Smooth muscle cell (in vitro differentiated cells): ENCODE measurements around the gene SNCG. TPM values are rescaled to one million over a fixed set of nuclear protein-coding genes. Genes with fewer than 3 reads are reported as not detected.
"Not testable (repeated sequence)": the region's sequence is repeated elsewhere in the genome, so short reads cannot be mapped to it uniquely, and the experiment has no call there.

ENCODE experiments used
- DNase-seq: peaks from one replicate; lab custom pipeline; 2025; ENCODE audit not compliant: unreplicated experiment; lab: John Stamatoyannopoulos, UW
- H2AFZ ChIP-seq: fragments of 200-600 bp; sonication (generic); 2 replicates; pipeline ENCODE4 v1.6.0; 2016; ENCODE audit warnings: antibody characterized with exemption, low read depth, mild to moderate bottlenecking
- H3F3A ChIP-seq: fragments of 200-600 bp; sonication (generic); 2 replicates; pipeline ENCODE4 v1.6.0; 2017; ENCODE audit warnings: antibody characterized with exemption, low read depth
- H3K27ac ChIP-seq: fragments of 200-600 bp; sonication (generic); 2 replicates; pipeline ENCODE4 v1.5.1; 2016; ENCODE audit warnings: low read depth, mild to moderate bottlenecking
- H3K27me3 ChIP-seq: fragments of 200-600 bp; sonication (generic); 2 replicates; pipeline ENCODE4 v1.6.1; 2016; ENCODE audit warnings: low read depth, mild to moderate bottlenecking
- H3K36me3 ChIP-seq: fragments of 200-600 bp; sonication (generic); 2 replicates; pipeline ENCODE4 v1.5.1; 2016; ENCODE audit warnings: low read depth
- H3K4me1 ChIP-seq: fragments of 200-600 bp; sonication (generic); 2 replicates; pipeline ENCODE4 v1.5.1; 2016; ENCODE audit warnings: low read depth
- H3K4me2 ChIP-seq: fragments of 200-600 bp; sonication (generic); 2 replicates; pipeline ENCODE4 v1.6.0; 2016; ENCODE audit warnings: mild to moderate bottlenecking
- H3K4me3 ChIP-seq: fragments of 200-600 bp; sonication (generic); 2 replicates; pipeline ENCODE4 v1.5.1; 2016; ENCODE audit warnings: mild to moderate bottlenecking
- H3K79me2 ChIP-seq: fragments of 200-600 bp; sonication (generic); 2 replicates; pipeline ENCODE4 v1.6.0; 2016; ENCODE audit warnings: low read depth, mild to moderate bottlenecking
- H3K9ac ChIP-seq: fragments of 200-600 bp; sonication (generic); 2 replicates; pipeline ENCODE4 v1.6.0; 2016; ENCODE audit warnings: low read depth
- H3K9me3 ChIP-seq: fragments of 200-600 bp; sonication (generic); replicated peaks from 2 replicates; pipeline ENCODE4 v1.5.1; 2016; ENCODE audit warnings: low read depth
- H4K20me1 ChIP-seq: fragments of 200-600 bp; sonication (generic); 2 replicates; pipeline ENCODE4 v1.6.0; 2016; ENCODE audit warnings: low read depth
- WGBS: methylation state at CpG from one replicate; pipeline ENCODE4 v1.1.7; 2016; ENCODE audit warnings: low lambda C conversion rate; 5-methylcytosine and 5-hydroxymethylcytosine counted together
- polyA plus RNA-seq: library from polyadenylated mRNA; unstranded; fragments of >200 nt; fragmentation: Nextera tagmentation; extraction: Ambion mirVana; gene quantifications from 2 replicates; pipeline ENCODE4 v1.2.1, GENCODE V29; 2016
- total RNA-seq: library from RNA; depleted of rRNA; stranded (reverse); fragments of >200 nt; gene quantifications from 2 replicates; pipeline ENCODE4 v1.2.3, GENCODE V29; 2014
- TF ChIP-seq, protein P1 (sequence below): fragments of 200-600 bp; sonication (generic); IDR thresholded peaks from 2 replicates; pipeline ENCODE4 v1.5.1; 2017; ENCODE audit warnings: borderline replicate concordance, mild to moderate bottlenecking, antibody characterized with exemption; ENCODE audit not compliant: insufficient read depth, poor library complexity, severe bottlenecking

The SNCG gene
- total and polyA plus RNA-seq, 2 experiments from 2014 or later = 2.3 to 6.7 TPM

DNA sequence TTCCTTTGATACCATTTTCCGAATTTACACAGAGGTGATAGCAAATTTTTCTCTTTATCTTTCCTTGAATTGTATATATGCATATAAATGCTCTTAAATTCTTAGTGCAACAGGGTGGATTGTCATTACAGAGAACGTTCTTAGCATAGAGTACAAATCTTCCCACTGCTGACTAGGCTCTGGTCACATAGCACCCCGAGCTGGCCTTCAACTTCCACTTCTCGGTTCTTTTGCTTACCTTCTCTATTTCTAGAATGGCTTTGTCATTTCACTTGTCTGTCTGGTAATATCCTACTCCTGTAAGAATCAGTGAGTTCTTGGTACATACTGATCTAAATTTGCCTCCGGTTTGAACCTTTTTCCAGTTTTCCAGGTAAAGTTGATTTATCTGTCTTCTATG is 23.3 kb downstream of the SNCG start:
- WGBS = 94% methylated on average over 5 of the region's 5 CpGs

DNA sequence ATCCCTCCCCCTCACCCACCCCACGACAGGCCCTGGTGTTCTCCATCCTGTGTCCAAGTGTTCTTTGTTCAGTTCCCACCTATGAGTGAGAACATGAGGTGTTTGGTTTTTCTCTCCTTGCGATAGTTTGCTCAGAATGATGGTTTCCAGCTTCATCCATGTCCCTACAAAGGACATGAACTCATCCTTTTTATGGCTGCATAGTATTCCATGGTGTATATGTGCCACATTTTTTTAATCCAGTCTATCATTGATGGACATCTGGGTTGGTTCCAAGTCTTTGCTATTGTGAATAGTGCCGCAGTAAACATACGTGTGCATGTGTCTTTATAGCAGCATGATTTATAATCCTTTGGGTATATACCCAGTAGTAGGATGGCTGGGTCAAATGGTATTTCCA is 26.1 kb downstream of the SNCG start:
- WGBS = 92% methylated on average over 4 of the region's 4 CpGs

More for the DNA sequence above, 23.3 kb downstream of the SNCG start:
- Histone ChIP-seq H3K9me3 (no peaks in the 10 kb centered on the region), H3K9ac (no peak overlapping the region), H3K4me3 (no peak overlapping the region), H3K4me2 (no peak overlapping the region), H4K20me1 (no peaks in the 10 kb centered on the region), H3K27ac (no peak overlapping the region), H3F3A (peaks cover 13% of the 10 kb centered on the region), H3K79me2 (no peaks in the 10 kb centered on the region), H3K27me3 (no peaks in the 10 kb centered on the region), H3K36me3 (no peaks in the 10 kb centered on the region), H3K4me1 (peaks cover 4% of the 10 kb centered on the region), H2AFZ (no peak overlapping the region)
- TF ChIP-seq, protein P1, sequence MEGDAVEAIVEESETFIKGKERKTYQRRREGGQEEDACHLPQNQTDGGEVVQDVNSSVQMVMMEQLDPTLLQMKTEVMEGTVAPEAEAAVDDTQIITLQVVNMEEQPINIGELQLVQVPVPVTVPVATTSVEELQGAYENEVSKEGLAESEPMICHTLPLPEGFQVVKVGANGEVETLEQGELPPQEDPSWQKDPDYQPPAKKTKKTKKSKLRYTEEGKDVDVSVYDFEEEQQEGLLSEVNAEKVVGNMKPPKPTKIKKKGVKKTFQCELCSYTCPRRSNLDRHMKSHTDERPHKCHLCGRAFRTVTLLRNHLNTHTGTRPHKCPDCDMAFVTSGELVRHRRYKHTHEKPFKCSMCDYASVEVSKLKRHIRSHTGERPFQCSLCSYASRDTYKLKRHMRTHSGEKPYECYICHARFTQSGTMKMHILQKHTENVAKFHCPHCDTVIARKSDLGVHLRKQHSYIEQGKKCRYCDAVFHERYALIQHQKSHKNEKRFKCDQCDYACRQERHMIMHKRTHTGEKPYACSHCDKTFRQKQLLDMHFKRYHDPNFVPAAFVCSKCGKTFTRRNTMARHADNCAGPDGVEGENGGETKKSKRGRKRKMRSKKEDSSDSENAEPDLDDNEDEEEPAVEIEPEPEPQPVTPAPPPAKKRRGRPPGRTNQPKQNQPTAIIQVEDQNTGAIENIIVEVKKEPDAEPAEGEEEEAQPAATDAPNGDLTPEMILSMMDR = no peak
- no peak for DNase-seq

DNA sequence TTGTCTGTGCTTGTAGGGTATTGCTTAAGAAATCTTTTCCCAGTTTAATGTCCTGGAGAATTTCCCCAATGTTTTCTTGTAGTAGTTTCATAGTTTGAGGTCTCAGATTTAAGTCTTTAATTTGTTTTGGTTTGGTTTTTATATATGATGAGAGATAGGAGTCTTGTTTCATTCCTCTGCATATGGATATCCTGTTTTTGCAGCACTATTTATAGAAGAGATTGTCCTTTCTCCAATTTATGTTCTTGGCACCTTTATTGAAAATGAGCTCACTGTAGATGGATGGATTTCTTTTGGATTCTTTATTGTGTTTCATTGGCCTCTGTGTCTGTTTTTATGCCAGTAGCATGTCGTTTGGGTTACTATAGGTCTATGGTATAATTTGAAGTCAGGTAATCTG is 30.1 kb downstream of the SNCG start:
- Histone ChIP-seq H3K4me1 (no peaks in the 10 kb centered on the region), H3K36me3 (no peaks in the 10 kb centered on the region), H2AFZ (no peak overlapping the region), H3K4me2 (no peak overlapping the region), H3K27me3 (no peaks in the 10 kb centered on the region), H3K27ac (no peak overlapping the region), H4K20me1 (no peaks in the 10 kb centered on the region), H3K9ac (no peak overlapping the region), H3F3A (no peaks in the 10 kb centered on the region), H3K79me2 (no peaks in the 10 kb centered on the region), H3K4me3 (no peak overlapping the region), H3K9me3 (no peaks in the 10 kb centered on the region)
- DNase-seq = no peak
- TF ChIP-seq, protein P1 = no peak
- 69% methylated on average over 1 of the region's 1 CpG for WGBS

More for the DNA sequence above, 26.1 kb downstream of the SNCG start:
- not testable (repeated sequence) for H3F3A ChIP-seq, H3K4me2 ChIP-seq, H2AFZ ChIP-seq, H3K4me3 ChIP-seq, H3K36me3 ChIP-seq, H3K27ac ChIP-seq, DNase-seq, H3K4me1 ChIP-seq, H3K79me2 ChIP-seq, H3K9ac ChIP-seq, H3K9me3 ChIP-seq, H4K20me1 ChIP-seq, H3K27me3 ChIP-seq

DNA sequence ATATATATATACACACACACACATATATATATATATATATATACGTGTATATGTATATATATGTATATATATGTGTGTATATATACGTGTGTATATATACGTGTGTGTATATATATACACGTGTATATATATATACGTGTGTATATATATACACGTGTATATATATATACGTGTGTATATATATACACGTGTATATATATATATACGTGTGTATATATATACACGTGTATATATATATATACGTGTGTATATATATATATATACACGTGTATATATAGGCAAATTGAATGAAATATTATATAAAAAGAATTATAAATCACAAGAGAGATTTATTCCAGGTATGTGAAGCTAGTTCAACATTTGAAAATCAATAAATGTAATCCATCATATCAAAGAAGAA is 33.0 kb downstream of the SNCG start:
- H4K20me1 ChIP-seq, H3K4me1 ChIP-seq, H3K27me3 ChIP-seq, H3K9me3 ChIP-seq, H2AFZ ChIP-seq, H3K4me2 ChIP-seq, H3K9ac ChIP-seq, H3K36me3 ChIP-seq, H3K79me2 ChIP-seq, DNase-seq, H3F3A ChIP-seq, H3K27ac ChIP-seq, H3K4me3 ChIP-seq: not testable (repeated sequence)
- WGBS = 45% methylated on average over 3 of the region's 12 CpGs

DNA sequence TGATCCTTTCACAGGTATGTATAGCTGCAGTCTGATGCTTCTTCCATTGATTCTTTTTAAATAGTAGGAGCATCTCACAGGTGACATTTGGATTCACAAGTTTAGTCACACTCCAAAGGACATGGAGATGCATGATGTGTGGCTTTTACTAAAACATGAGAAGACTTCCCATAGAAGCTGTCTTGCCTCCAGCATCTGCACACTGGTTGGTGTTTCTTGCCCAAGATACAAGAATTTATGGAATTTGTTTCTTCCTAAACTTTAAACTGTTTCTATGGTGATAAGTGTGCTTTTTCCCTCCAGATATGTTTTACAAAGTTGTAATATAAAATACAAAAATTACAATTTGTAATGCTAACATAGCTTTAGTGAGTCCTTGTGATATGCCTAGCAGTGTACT is 34.1 kb downstream of the SNCG start:
- Histone ChIP-seq H3K4me1 (no peaks in the 10 kb centered on the region), H3K9me3 (no peaks in the 10 kb centered on the region), H3F3A (no peaks in the 10 kb centered on the region), H3K27ac (no peak overlapping the region), H3K4me2 (no peak overlapping the region), H3K4me3 (no peak overlapping the region), H4K20me1 (no peaks in the 10 kb centered on the region), H2AFZ (no peak overlapping the region), H3K36me3 (no peaks in the 10 kb centered on the region), H3K27me3 (no peaks in the 10 kb centered on the region), H3K9ac (no peak overlapping the region), H3K79me2 (no peaks in the 10 kb centered on the region)
- TF ChIP-seq, protein P1 = no peak
- no peak for DNase-seq
